ENCODE measurements around the gene ASB15.
"Not testable (repeated sequence)": the region's sequence is repeated elsewhere in the genome, so short reads cannot be mapped to it uniquely, and the experiment has no call there.

ASB15 gene

DNA sequence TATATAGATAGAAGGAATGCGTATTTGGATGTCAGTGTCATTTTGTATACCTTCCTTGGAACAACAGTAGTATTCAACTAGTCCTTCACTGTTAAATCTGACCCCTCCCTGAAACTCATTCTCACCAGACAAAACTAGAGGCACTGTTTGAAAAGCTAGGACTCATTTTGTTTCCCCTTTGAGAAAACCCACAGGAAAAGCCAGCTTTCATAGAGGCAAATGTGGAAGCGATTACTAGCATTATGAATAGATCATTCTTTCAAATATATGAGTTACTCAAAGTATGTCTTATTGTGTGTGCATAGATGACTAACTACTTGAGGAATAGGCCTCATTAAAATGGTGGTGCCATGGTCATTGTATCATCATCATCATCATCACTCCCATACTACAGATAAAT is 1.9 kb upstream of the ASB15 start:
- no peak for DNase-seq

DNA sequence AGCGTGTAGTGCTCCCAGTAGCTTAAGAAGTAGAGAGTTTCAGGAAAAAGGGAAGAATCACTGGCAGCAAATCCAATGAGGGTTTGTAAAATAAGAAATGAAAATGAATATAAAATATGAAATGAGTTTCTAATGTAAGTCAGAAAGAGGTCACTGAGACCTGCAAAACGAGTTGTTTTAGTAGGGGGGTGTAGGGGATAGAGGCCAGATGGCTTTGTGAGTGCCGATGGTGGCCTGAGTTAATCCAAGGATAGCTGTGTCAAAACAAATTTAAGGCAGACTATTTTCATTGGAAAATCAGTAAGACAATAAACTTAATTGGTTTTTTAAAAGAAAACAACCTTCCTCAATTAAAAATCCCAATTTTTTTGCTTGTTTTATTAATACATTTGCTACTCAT is 745 bp upstream of the ASB15 start:
- no peak for DNase-seq

DNA sequence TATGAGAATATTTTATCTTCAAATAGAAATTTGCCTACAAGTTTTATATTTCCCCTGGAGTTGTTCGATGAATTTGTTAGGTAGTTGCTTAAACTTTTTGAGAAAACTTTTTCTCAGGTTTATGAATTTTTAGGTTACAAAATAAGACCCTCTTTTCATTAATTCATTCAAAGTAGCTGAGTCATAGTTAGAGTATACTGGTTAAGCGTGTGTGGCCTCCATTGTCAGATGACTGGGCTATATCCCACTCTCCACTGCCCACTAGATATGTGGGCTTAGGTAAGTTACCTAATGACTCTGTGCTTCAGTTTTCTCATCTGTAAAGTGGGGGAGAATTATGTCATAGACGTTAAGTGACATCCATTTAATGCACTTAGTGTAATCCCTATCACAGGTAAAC is 1.0 kb downstream of the ASB15 start:
- no peak for DNase-seq

DNA sequence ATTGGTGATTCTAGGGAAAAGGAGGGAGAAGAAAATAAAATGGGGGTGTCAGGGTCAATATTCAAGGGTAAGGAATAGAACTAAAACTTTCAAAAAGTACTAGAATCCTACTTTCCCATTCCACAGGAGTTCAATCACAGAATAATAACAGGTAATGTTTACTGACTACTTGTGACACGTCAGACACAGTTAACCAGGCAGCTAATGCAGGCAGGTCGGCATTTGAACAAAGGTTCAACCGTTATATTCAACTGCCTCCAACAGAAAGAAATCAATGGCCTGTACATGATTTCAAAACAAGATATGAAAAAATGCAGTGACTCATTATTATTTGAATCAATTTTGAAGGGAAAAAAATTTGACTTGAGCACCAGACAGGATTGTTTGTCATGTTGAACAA is 3.1 kb downstream of the ASB15 start:
- DNase-seq = no peak

DNA sequence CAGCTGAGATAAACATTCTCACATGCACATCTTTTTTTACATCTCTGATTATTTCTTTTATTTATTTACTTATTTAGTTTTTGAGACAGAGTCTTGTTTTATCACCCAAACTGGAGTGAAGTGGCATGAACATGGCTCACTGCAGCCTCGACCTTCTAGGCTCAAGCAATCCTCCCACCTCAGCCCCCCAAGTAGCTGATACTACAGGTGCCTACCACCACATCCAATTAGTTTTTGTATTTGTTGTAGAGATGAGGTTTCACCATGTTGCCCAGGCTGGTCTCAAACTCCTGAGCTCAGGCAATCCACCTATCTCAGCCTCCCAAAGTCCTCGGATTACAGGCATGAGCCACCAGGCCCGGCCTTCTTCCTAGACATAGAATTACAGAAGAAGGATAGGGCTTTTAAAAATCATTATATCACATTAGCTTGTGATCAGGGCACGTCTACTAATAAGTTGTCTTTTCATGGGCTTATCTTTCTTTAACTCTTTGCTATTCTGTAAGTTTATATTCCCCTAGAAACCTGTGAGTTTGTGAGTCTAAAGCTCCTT is 5.9 kb downstream of the ASB15 start:
- no peak for DNase-seq

DNA sequence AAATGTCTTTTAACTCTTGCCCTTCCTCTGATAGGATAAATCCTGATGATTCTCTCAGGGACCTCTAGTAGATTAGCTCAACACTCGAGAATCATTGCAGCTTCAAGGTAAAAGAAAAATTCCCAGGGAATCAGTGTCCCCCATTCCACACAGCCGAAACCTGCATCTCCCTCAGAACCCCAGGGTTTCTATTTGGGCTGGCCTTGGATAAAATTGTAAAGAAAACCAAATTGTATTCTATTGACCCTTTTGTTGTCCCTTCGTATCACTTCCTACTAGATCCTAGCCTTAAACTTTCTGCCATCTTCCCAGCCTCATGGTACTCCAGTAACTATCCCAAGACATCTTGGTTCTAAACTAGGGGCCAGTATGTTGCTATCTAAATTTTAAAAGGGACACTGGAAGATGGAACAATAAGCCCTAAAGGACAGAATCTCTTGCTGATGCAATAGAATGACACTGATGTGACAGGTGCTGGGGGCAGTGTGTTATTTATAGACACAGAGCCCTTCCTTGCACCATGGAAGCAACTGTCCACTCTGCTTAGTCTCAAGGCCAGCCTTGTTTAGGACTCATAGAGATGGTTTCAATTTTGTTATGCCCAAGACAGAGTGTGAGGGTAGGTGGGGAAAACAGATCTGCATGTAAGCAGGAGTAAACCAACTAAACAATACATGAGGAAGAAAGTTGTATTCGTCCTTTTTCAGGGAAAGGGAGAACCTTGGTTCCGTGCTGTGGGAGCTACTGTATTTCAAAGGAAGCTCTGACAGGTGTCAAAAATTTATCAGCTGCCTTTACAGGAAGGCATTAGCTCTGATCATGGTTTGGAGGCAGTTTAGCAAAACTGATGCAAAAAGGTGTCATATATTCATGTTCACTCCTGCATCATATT is 7.6 kb downstream of the ASB15 start:
- DNase-seq = no peak

DNA sequence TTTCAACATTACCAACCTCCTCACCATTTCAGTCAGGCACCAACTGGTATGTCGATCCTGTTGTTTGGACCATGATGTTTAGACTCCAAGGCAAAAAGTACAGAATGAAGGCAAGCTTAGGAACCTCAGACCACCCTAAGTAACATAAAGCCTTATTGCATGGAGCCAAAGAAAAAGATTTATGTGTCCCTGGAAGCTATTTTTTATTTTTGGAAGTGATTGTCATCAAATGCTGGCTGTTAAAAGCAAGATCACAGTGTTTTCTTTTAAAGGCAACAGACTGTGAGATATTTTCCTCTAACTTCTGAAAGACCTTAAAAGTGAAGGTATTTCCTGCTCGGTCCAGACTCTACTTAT is 8.2 kb downstream of the ASB15 start:
- no peak for DNase-seq

DNA sequence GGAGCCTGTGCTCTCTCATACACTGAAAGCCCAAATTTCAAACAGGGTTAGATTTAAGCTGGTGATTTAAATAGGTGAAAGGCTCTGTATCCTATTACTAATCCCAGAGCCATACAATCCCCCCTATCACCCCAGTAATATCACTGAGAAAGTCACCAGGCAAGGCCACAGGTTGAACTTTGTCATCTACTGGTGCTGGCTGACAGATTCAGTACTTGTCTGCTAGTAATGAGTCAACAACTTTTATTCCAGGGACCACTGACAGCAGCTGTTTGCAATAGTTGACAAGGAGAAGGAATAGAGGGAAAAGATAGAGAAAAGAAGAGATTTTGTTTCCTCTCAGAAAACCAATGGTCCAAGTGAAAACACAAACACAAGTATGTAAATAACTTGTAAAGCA is 10.4 kb downstream of the ASB15 start:
- no peak for DNase-seq

DNA sequence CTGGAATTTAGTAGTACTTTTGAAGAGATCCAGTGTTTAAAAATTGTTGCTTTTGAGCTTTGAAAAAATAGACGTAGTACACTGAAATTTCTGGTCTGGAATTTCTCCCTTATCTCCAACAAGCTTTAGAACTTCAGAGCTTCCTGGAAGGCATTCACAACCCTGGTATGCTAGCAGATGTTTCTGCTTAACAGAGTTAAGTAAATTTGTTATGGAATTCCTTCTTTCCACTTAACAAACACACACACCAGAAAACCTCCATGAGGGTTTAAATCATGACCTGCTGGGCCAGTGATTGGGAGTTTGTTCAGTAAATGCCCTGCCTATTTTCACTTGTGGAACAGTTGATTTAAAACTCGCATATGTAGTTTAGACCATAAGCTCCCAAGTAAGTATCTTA is 13.7 kb downstream of the ASB15 start:
- no peak for DNase-seq

DNA sequence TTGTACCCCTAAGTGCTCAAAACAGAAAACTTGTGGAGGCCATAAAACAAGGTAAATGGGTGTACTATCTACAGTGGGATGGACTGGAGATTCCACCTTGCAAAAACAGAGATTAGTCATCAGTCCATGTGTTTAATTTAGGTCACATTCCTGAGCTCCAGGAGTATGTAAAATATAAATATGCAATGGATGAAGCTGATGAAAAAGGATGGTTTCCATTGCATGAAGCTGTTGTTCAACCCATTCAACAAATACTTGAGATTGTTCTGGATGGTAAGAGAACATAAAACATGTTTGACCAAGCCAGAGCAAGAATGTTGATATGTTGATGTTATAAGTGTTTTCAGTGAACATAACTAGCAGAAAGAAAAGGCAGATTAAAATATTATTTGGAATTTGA is 14.6 kb downstream of the ASB15 start:
- no peak for DNase-seq

DNA sequence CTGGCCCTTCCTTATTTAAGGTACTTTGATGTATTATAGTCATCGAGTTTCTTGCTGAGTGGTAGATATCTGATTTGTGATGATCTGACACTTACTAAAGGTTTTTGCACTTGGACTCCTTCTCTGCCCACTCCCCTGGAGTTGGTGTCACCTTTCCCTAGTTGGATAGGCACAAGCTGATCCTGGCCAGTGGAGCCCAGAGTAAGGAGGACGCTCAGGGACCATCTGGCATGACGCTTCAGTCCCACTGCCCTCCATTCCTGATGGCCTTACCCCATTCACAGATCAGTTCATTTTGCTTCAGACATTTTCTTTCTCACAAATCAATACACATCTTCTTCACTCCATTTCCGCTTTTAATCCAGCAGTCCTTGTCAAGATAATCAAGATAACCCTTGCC is 20.1 kb downstream of the ASB15 start:
- no peak for DNase-seq

DNA sequence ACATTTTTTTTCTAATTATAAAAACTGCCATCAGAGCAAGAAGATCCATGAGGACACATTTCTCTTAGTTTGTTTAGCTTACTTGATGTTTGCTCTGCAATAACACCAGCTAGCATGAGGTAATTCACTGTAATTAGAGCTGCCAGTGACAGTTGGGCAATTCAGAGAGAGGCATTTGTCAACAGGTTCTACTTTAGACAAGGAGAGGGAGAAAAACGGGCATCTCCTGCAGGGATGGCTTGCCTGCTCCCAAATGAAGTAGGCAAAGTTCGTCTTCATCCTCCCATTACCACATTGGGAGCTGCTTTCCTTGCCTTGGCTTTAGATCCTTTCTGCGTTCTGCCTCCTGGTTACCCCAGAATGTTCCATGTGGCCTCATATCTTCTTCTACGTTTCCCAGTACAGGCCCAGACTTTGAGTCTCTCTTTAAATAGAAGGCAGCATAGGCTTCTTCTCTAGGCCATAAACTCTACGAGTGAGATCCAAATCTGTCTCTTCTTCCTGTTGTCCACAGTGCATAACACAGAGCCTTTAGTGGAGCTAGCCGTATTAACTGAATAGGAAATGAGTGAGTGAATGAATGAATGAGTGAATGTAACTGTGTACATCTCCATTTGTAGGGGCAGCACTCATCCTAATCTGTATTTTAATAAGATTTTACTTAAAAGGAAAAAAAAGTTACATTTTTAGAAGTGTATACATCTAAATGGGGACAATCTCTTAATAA is 21.2 kb downstream of the ASB15 start:
- DNase-seq = no peak

DNA sequence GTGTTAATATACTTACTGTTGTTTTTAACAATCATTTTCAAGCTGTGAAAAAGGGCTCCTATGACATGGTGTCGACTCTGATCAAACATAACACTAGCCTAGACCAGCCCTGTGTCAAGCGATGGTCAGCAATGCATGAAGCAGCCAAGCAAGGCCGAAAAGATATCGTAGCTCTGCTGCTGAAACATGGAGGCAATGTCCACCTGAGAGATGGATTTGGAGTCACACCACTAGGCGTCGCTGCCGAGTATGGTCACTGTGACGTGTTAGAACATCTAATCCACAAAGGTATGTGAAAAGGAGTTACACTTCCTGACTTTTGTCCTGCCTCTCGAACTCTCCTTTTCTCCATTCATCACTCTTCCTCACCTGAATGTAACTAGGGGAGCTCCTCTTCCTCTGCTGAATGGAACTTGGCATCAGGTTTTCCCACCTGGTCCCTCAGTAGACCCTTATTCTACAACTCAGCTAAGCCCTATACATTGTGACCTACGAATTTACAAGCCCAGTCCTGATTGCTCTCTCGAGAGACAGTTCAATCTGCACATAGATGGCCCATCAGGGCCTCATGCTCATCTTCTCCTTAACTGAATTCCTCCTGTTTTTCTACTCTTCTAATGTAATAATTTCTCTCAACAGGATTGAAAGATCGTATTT is 23.0 kb downstream of the ASB15 start:
- peak; percentile 66 to 80 for DNase-seq

DNA sequence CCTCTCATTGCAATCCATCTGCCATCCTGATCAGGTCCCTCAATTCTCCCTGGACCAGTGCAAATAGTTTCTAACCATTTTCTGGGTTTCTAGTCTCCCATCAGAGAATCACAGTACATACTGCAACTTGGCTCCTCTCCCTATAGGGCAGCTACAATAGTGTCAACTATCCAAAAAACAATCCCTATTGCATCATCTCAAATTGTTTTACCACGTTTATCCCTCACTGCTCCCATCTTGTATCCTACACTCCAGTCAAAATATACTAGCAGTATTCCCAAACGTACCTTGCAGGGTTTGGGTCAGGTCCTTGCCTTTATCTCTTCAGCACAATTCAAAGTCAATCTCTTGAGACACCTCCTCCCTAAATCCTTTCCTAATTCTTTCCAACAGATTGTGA is 23.6 kb downstream of the ASB15 start:
- no peak for DNase-seq

DNA sequence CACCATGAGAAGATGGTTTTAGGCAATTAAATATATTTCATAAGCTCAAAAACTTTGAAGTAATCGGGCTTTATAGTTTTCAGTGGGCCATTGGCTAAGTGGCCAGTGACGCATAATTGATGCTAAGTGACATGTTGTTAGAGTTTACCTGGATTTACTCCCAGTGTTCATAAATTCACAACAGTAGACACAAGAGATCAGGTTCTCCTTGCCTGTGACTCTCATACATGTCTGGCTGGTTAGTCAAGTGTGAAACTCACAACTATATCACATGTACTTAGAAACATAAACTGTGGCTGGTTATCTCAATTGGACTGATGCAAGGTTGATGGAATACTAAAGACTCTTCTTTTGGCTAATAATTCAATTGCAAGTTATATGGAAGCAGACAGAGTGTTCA is 26.2 kb downstream of the ASB15 start:
- no peak for DNase-seq

DNA sequence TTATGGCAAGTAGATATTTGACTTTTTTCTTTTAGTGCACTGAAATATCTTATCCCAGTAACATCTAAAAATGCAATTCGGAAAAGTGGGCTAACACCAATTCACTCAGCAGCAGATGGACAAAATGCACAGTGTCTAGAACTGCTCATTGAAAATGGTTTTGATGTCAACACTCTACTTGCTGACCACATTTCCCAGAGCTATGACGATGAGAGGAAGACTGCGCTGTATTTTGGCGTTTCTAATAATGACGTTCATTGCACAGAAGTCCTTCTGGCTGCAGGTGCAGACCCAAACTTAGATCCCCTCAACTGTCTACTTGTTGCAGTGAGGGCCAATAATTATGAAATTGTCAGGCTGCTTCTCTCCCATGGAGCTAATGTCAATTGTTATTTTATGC is 27.2 kb downstream of the ASB15 start:
- DNase-seq = no peak

DNA sequence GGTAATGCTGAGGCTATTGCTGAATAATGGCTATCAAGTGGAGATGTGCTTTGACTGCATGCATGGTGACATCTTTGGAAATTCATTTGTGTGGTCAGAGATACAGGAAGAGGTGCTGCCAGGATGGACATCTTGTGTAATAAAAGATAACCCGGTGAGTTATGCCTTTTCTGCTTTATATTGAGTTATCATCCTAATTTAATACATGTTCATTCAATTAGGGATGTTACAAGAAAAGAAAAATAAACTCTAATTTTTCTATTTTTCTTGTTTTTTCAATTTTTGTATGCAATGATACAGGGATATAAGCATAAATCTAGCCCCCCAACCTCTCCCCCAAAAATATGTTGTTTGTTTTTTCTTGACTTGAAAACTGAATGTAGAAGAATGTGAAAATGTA is 27.7 kb downstream of the ASB15 start:
- no peak for DNase-seq

DNA sequence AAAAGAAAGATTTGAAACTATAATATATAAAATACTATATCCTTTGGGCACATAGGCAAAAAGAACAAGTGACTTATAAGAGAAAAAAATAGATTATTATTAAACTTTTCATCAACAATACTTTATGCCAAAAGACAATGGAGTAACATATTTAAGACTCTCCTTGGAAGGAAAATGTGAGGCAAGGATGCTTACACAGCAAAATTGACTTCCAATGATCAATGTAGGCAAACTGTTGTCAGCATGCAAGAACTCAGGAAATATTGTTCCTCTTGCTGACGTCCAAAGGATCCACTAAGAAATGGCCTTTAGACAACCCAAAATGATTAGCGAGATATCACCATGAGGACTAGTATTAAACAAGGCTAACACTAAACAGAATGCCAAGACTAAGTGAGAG is 31.2 kb downstream of the ASB15 start:
- DNase-seq = no peak

DNA sequence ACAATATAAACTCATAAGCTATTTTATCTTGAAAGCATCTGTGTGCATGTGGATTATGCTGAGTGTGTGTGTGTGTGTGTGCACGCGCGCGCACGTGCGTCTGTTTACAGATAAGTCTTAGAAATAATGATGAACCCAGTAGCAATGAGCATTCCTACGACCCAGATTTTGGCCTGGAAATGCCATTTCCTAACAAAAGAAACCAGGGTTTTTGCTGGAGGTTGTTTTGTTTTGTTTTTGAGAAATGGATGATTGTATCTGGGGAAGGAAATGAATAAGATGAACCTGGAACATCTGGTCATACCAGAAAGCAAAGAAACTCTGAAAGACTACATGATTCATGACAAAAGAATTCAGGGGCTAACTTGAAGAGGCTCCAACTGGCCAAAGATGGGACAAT is 31.9 kb downstream of the ASB15 start:
- no peak for DNase-seq

DNA sequence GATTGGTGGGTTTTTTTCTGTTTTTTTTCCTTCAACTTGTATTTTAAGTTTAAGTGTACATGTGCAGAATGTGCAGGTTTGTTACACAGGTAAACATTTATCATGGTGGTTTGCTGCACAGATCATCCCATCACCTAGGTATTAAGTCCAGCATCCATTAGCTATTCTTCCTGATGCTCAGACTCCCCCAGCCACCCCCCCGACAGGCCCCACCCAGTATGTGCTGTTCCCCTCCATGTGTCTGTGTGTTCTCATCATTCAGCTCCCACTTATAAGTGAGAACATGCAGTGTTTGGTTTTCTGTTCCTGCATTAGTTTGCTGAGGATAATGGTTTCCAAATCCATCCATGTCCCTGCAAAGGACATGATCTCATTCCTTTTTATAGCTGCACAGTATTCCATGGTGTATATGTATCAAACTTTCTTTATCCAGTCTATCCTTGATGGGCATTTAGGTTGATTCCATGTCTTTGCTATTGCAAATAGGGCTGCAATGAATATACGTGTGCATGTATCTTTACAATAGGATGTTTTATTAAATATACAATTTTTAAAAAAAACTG is 32.5 kb downstream of the ASB15 start:
- not testable (repeated sequence) for DNase-seq

DNA sequence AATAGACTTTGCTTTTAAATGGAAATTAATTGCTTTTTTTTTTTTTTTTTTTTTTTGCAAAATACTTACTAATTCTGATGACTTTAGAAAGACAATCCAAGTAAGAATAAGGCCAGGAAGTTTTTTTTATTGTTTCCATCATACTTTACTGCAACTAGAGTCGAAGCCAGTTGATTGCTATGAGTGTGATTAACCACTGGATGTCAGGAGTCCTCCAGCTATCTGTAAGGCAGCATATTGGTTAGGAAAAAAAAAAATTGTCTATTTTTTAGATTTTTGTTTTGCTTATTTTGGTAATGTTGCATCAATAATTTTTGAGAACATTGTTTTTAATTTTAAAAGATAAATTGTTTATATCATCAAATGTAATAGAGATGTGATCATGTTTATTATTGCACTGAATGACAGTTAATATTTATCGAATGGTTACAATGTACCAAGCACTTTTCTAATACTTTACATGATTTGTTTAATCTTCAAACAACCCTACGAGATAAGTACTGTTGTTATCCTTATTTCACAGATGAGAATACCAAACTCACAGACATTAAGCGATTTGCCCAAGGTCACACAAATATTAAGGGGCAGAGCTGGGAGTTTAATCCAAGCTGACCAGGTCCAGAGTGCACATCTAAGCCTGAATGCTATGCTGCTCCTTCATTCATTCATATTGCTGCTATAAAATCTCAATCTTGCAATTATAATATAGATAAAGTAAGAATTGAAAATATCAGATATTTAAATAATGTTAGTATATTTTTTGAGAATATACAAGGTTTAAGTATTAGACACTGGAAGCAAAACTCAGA is 34.1 kb downstream of the ASB15 start:
- DNase-seq = no peak

DNA sequence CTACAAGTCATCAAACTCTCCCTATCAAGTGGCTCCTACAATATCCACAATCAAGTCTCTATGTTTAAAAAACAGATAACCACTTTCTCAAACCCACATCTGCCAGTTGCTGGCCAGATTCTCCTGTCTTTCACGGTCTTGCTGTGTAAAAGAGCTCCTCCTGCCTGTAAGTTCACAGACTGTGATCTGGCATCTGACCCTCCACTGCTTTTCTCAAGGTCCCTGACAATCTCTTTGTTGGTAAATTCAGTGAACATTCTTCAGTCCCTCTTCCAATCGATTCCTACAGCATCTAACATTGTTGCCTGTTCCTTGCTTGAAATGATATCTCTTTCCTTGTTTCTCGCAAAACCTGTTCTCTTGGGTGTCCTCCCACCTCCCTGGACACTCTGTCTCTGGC is 35.6 kb downstream of the ASB15 start:
- no peak for DNase-seq

DNA sequence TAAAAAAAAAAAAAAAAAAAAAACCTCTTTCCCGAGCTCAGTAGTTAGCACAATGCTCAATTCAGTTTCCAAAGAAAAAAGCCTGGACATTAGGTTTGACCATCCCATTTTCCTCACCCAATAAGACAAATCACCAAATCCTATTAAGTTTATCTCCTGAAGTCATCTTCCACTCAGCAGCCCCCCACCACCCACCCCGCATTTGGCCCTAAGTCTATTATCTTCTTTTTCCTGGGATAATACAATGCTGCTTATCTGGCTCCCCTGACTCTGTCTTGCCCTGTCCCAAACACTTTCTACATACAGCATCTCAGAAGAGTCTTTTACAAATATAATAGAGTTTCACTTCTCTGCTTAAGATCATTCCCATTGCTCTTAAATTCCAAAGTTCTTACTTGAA is 36.3 kb downstream of the ASB15 start:
- DNase-seq = no peak
